IMR-90 (cell line): ENCODE measurements around the gene OR52A5. TPM values are rescaled to one million over a fixed set of nuclear protein-coding genes. Genes with fewer than 3 reads are reported as not detected.

Experiments used
- ATAC-seq: fragments of 200-7000 bp; cut with Tn5 transposase; 2 replicates; pipeline ENCODE4 v1.9.1; 2020; ENCODE audit warnings: low read depth, mild to moderate bottlenecking, moderate library complexity
- BruUV-seq: library from RNA; stranded (reverse); fragments of 400-500 nt; replicated peaks from 2 replicates; lab custom pipeline; 2021; lab: Mats Ljungman, UMichigan
- CTCF ChIA-PET: fragments of 300-600 bp; formaldehyde crosslinking; extraction: SDS; loops from one replicate; lab custom pipeline; 2021; ENCODE audit warnings: antibody characterized with exemption; lab: Yijun Ruan, JAX
- POLR2A ChIA-PET: fragments of 300-600 bp; sonication (Branson Sonifier 250); formaldehyde crosslinking; loops from one replicate; lab custom pipeline; 2022; ENCODE audit warnings: antibody characterized with exemption; ENCODE audit not compliant: unreplicated experiment; lab: Charles Lee
- DNase-seq: peaks from one replicate; pipeline ENCODE4 v3.0.0; 2013
- H2AFZ ChIP-seq: replicated peaks from 2 replicates; pipeline ENCODE3; 2013; ENCODE audit warnings: low read length, mild to moderate bottlenecking; ENCODE audit not compliant: poor library complexity
- H2AK5ac ChIP-seq: 2 replicates; pipeline ENCODE4 v1.6.1; 2013; ENCODE audit warnings: low read depth, low read length, inconsistent platforms
- H2AK9ac ChIP-seq: replicated peaks from 2 replicates; pipeline ENCODE3; 2013; ENCODE audit warnings: mild to moderate bottlenecking, low read depth, low read length, moderate library complexity; ENCODE audit not compliant: poor library complexity
- H2BK120ac ChIP-seq: 2 replicates; pipeline ENCODE4 v1.6.1; 2013; ENCODE audit warnings: low read depth, low read length, inconsistent platforms
- H2BK15ac ChIP-seq: 3 replicates; pipeline ENCODE4 v1.6.1; 2013; ENCODE audit warnings: low read depth, low read length, inconsistent platforms
- H2BK20ac ChIP-seq: 2 replicates; pipeline ENCODE4 v1.6.1; 2013; ENCODE audit warnings: low read depth, mild to moderate bottlenecking, inconsistent platforms, low read length, moderate library complexity
- H2BK5ac ChIP-seq: 2 replicates; pipeline ENCODE4 v1.6.1; 2013; ENCODE audit warnings: mild to moderate bottlenecking, low read depth, low read length, inconsistent platforms; ENCODE audit not compliant: poor library complexity, severe bottlenecking
- H3K14ac ChIP-seq: replicated peaks from 2 replicates; pipeline ENCODE4 v1.6.1; 2013; ENCODE audit warnings: low read depth, low read length, inconsistent platforms
- H3K18ac ChIP-seq: 2 replicates; pipeline ENCODE4 v1.6.1; 2013; ENCODE audit warnings: low read depth, low read length, control low read depth
- H3K23ac ChIP-seq: 2 replicates; pipeline ENCODE4 v1.6.1; 2013; ENCODE audit warnings: low read depth, low read length, inconsistent platforms
- H3K27ac ChIP-seq: 2 replicates; pipeline ENCODE4 v1.5.1; 2013; ENCODE audit warnings: mild to moderate bottlenecking, control low read depth, low read length; ENCODE audit not compliant: insufficient read depth
- H3K27me3 ChIP-seq: 2 replicates; pipeline ENCODE4 v1.6.1; 2013; ENCODE audit warnings: low read length; ENCODE audit not compliant: control insufficient read depth, insufficient read depth
- H3K36me3 ChIP-seq: 2 replicates; pipeline ENCODE4 v1.6.1; 2013; ENCODE audit warnings: low read length, mixed read lengths; ENCODE audit not compliant: control insufficient read depth, insufficient read depth
- H3K4ac ChIP-seq: 2 replicates; pipeline ENCODE4 v1.6.1; 2013; ENCODE audit warnings: low read depth, low read length, inconsistent platforms
- H3K4me1 ChIP-seq: 2 replicates; pipeline ENCODE4 v1.6.1; 2013; ENCODE audit warnings: low read length, mixed read lengths; ENCODE audit not compliant: control insufficient read depth, insufficient read depth
- H3K4me2 ChIP-seq: 2 replicates; pipeline ENCODE4 v1.6.1; 2013; ENCODE audit warnings: low read depth, mild to moderate bottlenecking, control low read depth, low read length, moderate library complexity
- H3K4me3 ChIP-seq: 2 replicates; pipeline ENCODE4 v1.5.1; 2013; ENCODE audit warnings: low read depth, mild to moderate bottlenecking, control low read depth, low read length, moderate library complexity; ENCODE audit not compliant: insufficient read depth
- H3K56ac ChIP-seq: 2 replicates; pipeline ENCODE4 v1.6.1; 2013; ENCODE audit warnings: low read length, inconsistent platforms; ENCODE audit not compliant: insufficient read depth; ENCODE audit errors: extremely low read depth
- H3K79me1 ChIP-seq, 2 experiments: 2 replicates each; pipeline ENCODE4 v1.6.1; 2013; ENCODE audit warnings: low read length in 2 of 2, inconsistent platforms in 1 of 2, low read depth in 1 of 2
- H3K9ac ChIP-seq: 2 replicates; pipeline ENCODE4 v1.6.1; 2013; ENCODE audit warnings: low read depth, low read length, control low read depth
- H3K9me1 ChIP-seq: 2 replicates; pipeline ENCODE4 v1.6.1; 2013; ENCODE audit warnings: low read length, inconsistent platforms; ENCODE audit not compliant: insufficient read depth
- H3K9me3 ChIP-seq: 2 replicates; pipeline ENCODE4 v1.6.1; 2013; ENCODE audit warnings: low read length; ENCODE audit not compliant: control insufficient read depth, insufficient read depth
- H4K20me1 ChIP-seq: 2 replicates; pipeline ENCODE4 v1.6.1; 2013; ENCODE audit warnings: low read length, inconsistent platforms; ENCODE audit not compliant: insufficient read depth
- H4K5ac ChIP-seq: 2 replicates; pipeline ENCODE4 v1.6.1; 2013; ENCODE audit warnings: mild to moderate bottlenecking, low read depth, low read length, control low read depth
- H4K8ac ChIP-seq, 2 experiments: 2 replicates each; pipeline ENCODE4 v1.6.1; 2013; ENCODE audit warnings: low read depth in 2 of 2, low read length in 2 of 2, control low read depth in 1 of 2, inconsistent platforms in 1 of 2
- H4K91ac ChIP-seq: 2 replicates; pipeline ENCODE4 v1.6.1; 2013; ENCODE audit warnings: low read depth, low read length, inconsistent platforms; ENCODE audit not compliant: insufficient read depth
- CEBPB ChIP-seq: IDR thresholded peaks from 2 replicates; pipeline ENCODE4 v1.6.1; 2012; ENCODE audit warnings: low read depth, low read length, improper control_type of control experiment
- CTCF ChIP-seq: conservative IDR thresholded peaks from 2 replicates; pipeline ENCODE4 v1.5.1; 2012; ENCODE audit warnings: mild to moderate bottlenecking, low read depth, low read length, improper control_type of control experiment
- ELK1 ChIP-seq: fragments of 150-350 bp; IDR thresholded peaks from 2 replicates; pipeline ENCODE4 v1.6.1; 2016; ENCODE audit warnings: low read depth, mild to moderate bottlenecking, low read length, moderate library complexity, borderline replicate concordance
- FOS ChIP-seq: fragments of 150-350 bp; IDR thresholded peaks from 2 replicates; pipeline ENCODE4 v1.6.1; 2016; ENCODE audit warnings: low read depth, low read length
- POLR2A ChIP-seq: IDR thresholded peaks from 2 replicates; pipeline ENCODE4 v1.6.1; 2012; ENCODE audit warnings: mild to moderate bottlenecking, low read depth, low read length
- RFX5 ChIP-seq: IDR thresholded peaks from 2 replicates; pipeline ENCODE4 v1.8.0; 2012; ENCODE audit warnings: low read depth, mild to moderate bottlenecking, low read length, moderate library complexity
- SMC3 ChIP-seq: fragments of 150-350 bp; IDR thresholded peaks from 2 replicates; pipeline ENCODE4 v1.6.1; 2016; ENCODE audit warnings: low read depth, mild to moderate bottlenecking, antibody characterized with exemption, low read length, moderate library complexity
- USF2 ChIP-seq: fragments of 150-350 bp; IDR thresholded peaks from 2 replicates; pipeline ENCODE4 v1.6.1; 2017; ENCODE audit warnings: mild to moderate bottlenecking, antibody characterized with exemption, low read length, low read depth
- dilution Hi-C: fragments of 300-500 bp; cut with HindIII; formaldehyde crosslinking; loops from one replicate; pipeline ENCODE4 v1.14.3; 2018; ENCODE audit warnings: low sequenced_read_pairs; ENCODE audit not compliant: unreplicated experiment
- in situ Hi-C: fragments of 300-500 bp; cut with MboI; formaldehyde crosslinking; loops from 3 replicates; pipeline ENCODE4 v1.14.3; 2019; ENCODE audit warnings: low sequenced_read_pairs, inconsistent platforms, mixed read lengths
- intact Hi-C: fragments of 100-400 bp; cut with micrococcal nuclease; formaldehyde crosslinking; loops from 2 replicates; pipeline ENCODE4 v1.10.0; 2022
- polyA plus RNA-seq, 3 experiments: library from polyadenylated mRNA; depleted of rRNA; stranded (reverse); fragments of >200 nt; gene quantifications; 2 replicates each; pipeline ENCODE4 v1.2.3, GENCODE V29; 2012; ENCODE audit warnings: low replicate concordance in 1 of 3
- total RNA-seq: library from RNA; depleted of rRNA; stranded (reverse); fragments of >200 nt; gene quantifications from 2 replicates; pipeline ENCODE4 v1.2.3, GENCODE V29; 2012

Gene OR52A5
- total and polyA plus RNA-seq, 2 of the 4 experiments (the other 2 are of a cell fraction) = not detected

- H3K4me2 ChIP-seq = no peak overlapping the region
- no peak overlapping the region for H3K27ac ChIP-seq
- H3K9ac ChIP-seq = no peak overlapping the region
- no peak overlapping the region for H2BK15ac ChIP-seq
- TF ChIP-seq ELK1 = no peak
- TF ChIP-seq CEBPB = no peak
- no peak for TF ChIP-seq CTCF
- no peak for TF ChIP-seq SMC3
- TF ChIP-seq USF2 = no peak
- no peak for TF ChIP-seq FOS
- no peak for TF ChIP-seq RFX5
- TF ChIP-seq POLR2A = no peak
- no peak overlapping the region for H4K5ac ChIP-seq
- BruUV-seq = no TSS peak
- H4K20me1 ChIP-seq = no peaks in the 10 kb centered on the region
- no peak overlapping the region for H2BK20ac ChIP-seq
- H3K36me3 ChIP-seq = no peaks in the 10 kb centered on the region
- intact Hi-C loops = no loop called here
- H4K8ac ChIP-seq = no peak overlapping the region
- H3K79me1 ChIP-seq = no peaks in the 10 kb centered on the region
- DNase-seq (no peak), ATAC-seq (no peak)
- H3K9me3 ChIP-seq = no peaks in the 10 kb centered on the region
- H3K56ac ChIP-seq = no peak overlapping the region
- dilution Hi-C loops = no loop called here
- H3K9me1 ChIP-seq = no peaks in the 10 kb centered on the region
- H2BK120ac ChIP-seq = no peak overlapping the region
- ChIA-PET POLR2A (no interaction called here), CTCF (no interaction called here)
- H3K14ac ChIP-seq = no peak overlapping the region
- no peak overlapping the region for H2AK9ac ChIP-seq
- no peak overlapping the region for H2BK5ac ChIP-seq
- no peak overlapping the region for H4K91ac ChIP-seq
- H3K4me3 ChIP-seq = no peak overlapping the region
- H3K27me3 ChIP-seq = no peaks in the 10 kb centered on the region
- in situ Hi-C loops = no loop called here
- no peak overlapping the region for H3K18ac ChIP-seq
- no peak overlapping the region for H2AFZ ChIP-seq
- H2AK5ac ChIP-seq = no peak overlapping the region
- H3K4ac ChIP-seq = no peak overlapping the region
- H3K4me1 ChIP-seq = no peaks in the 10 kb centered on the region
- no peak overlapping the region for H3K23ac ChIP-seq
Observed at GRCh38 chr11:5088556-5088955, 49.6 kb downstream of the OR52A5 start.
